PC-3 (cell line): ENCODE data around the gene SH3BP1. TPM values are rescaled to one million over a fixed set of nuclear protein-coding genes. Genes with fewer than 3 reads are reported as not detected.
A peak's percentile ranks its signal among the peaks of the same experiment; 100 is the strongest.

Experiments used
- ATAC-seq: fragments of 200-7000 bp; cut with Tn5 transposase; 2 replicates; pipeline ENCODE4 v1.9.1; 2020; ENCODE audit warnings: mild to moderate bottlenecking, moderate library complexity
- BruUV-seq: library from RNA; stranded (reverse); fragments of 400-500 nt; replicated peaks from 2 replicates; lab custom pipeline; 2021; lab: Mats Ljungman, UMichigan
- CTCF ChIA-PET: fragments of 300-600 bp; sonication (Branson Sonifier 250); formaldehyde crosslinking; loops from one replicate; lab custom pipeline; 2022; ENCODE audit warnings: antibody characterized with exemption; lab: Charles Lee
- POLR2A ChIA-PET: fragments of 300-600 bp; sonication (Branson Sonifier 250); formaldehyde crosslinking; loops from one replicate; lab custom pipeline; 2022; ENCODE audit warnings: antibody characterized with exemption; ENCODE audit not compliant: unreplicated experiment; lab: Charles Lee
- DNase-seq: peaks from one replicate; pipeline ENCODE4 v3.0.0-alpha.2; 2015
- H2AFZ ChIP-seq: fragments of 300-600 bp; sonication (generic); 2 replicates; pipeline ENCODE4 v1.6.0; 2016; ENCODE audit warnings: antibody characterized with exemption, low read length
- H3F3A ChIP-seq: fragments of 300-600 bp; sonication (generic); one replicate; pipeline ENCODE4 v1.6.0; 2017; ENCODE audit warnings: antibody characterized with exemption, low read length, control low read depth, mild to moderate bottlenecking; ENCODE audit not compliant: unreplicated experiment
- H3K27ac ChIP-seq: fragments of 300-600 bp; sonication (generic); 2 replicates; pipeline ENCODE4 v1.5.1; 2016; ENCODE audit warnings: mild to moderate bottlenecking, low read length
- H3K27me3 ChIP-seq: fragments of 300-600 bp; sonication (generic); 2 replicates; pipeline ENCODE4 v1.6.1; 2016; ENCODE audit warnings: low read length, mixed read lengths
- H3K36me3 ChIP-seq: fragments of 300-600 bp; sonication (generic); 2 replicates; pipeline ENCODE4 v1.6.1; 2016; ENCODE audit warnings: low read depth, mixed run types, low read length, mixed read lengths
- H3K4me1 ChIP-seq: fragments of 300-600 bp; sonication (generic); 2 replicates; pipeline ENCODE4 v1.5.1; 2016; ENCODE audit warnings: low read length; ENCODE audit not compliant: insufficient read depth
- H3K4me2 ChIP-seq: fragments of 300-600 bp; sonication (generic); 2 replicates; pipeline ENCODE4 v1.6.0; 2016; ENCODE audit warnings: low read length
- H3K4me3 ChIP-seq: fragments of 300-600 bp; sonication (generic); 2 replicates; pipeline ENCODE4 v1.5.1; 2016; ENCODE audit warnings: mild to moderate bottlenecking, low read length, mixed read lengths
- H3K79me2 ChIP-seq: fragments of 300-600 bp; sonication (generic); 2 replicates; pipeline ENCODE4 v1.6.1; 2017; ENCODE audit warnings: low read length, mixed read lengths
- H3K9ac ChIP-seq: fragments of 300-600 bp; sonication (generic); 2 replicates; pipeline ENCODE4 v1.6.0; 2016; ENCODE audit warnings: mild to moderate bottlenecking, low read length
- H3K9me2 ChIP-seq: fragments of 300-600 bp; sonication (generic); replicated peaks from 2 replicates; pipeline ENCODE4 v1.6.1; 2016; ENCODE audit warnings: mixed run types, low read length, mixed read lengths
- H3K9me3 ChIP-seq: fragments of 300-600 bp; sonication (generic); 2 replicates; pipeline ENCODE4 v1.6.1; 2016; ENCODE audit warnings: low read length, mixed read lengths
- H4K20me1 ChIP-seq: fragments of 300-600 bp; sonication (generic); 2 replicates; pipeline ENCODE4 v1.6.1; 2016; ENCODE audit warnings: low read length, mixed read lengths
- EZH2 ChIP-seq: fragments of 300-600 bp; sonication (generic); IDR thresholded peaks from one replicate; pipeline ENCODE4 v1.6.1; 2017; ENCODE audit warnings: antibody characterized with exemption, mild to moderate bottlenecking, low read length; ENCODE audit not compliant: unreplicated experiment
- EZH2phosphoT487 ChIP-seq: fragments of 300-600 bp; sonication (generic); IDR thresholded peaks from 2 replicates; pipeline ENCODE4 v1.6.1; 2018; ENCODE audit warnings: mild to moderate bottlenecking, antibody characterized with exemption, low read length, borderline replicate concordance
- intact Hi-C: fragments of 100-400 bp; cut with micrococcal nuclease; formaldehyde crosslinking; loops from 2 replicates; pipeline ENCODE4 v1.9.0; 2023
- total RNA-seq: library from RNA; depleted of rRNA; stranded (reverse); fragments of >200 nt; gene quantifications from 2 replicates; pipeline ENCODE4 v1.2.3, GENCODE V29; 2014
- TF ChIP-seq, protein P1 (sequence below): fragments of 300-600 bp; sonication (generic); conservative IDR thresholded peaks from 2 replicates; pipeline ENCODE4 v1.5.1; 2017; ENCODE audit warnings: antibody characterized with exemption, low read depth, mild to moderate bottlenecking, low read length

SH3BP1 gene
- total RNA-seq, 1 experiment from 2014 or later: 18.0 TPM

DNA sequence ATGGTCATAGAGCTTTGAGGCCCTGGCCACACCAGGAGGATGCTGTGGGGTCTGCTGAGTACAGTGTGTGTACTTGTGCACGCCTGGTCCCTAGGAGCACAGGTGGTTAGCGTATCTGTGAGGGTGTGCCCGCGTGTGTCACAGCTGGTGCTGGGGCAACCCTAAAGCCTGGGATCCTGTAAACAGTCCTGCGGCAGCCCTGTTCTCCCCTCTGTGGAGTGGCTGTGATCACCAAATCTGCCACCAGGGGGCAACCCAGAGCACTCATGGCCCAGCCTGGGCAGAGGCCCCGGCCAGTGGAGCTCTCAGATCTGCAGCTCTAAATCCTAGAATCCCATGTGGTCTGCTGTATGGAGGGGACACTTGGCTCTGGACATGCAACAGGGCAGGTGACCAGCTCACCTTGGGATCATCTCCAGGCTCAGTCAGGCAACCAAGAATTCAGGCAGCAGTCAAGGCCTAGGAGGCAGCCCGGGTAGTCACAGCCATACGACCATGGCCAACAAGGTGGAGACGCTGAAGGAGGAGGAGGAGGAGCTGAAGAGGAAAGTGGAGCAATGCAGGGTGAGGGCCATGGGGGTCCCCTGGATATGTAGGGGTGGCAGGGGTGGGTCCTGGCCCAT, 3.9 kb downstream of the SH3BP1 start:
- no peak overlapping the region for H2AFZ ChIP-seq
- H3K9me2 ChIP-seq: no peaks in the 10 kb centered on the region
- DNase-seq (peak; percentile 80), ATAC-seq (peak; percentile 85)
- H3K4me2 ChIP-seq: no peak overlapping the region
- no peaks in the 10 kb centered on the region for H3F3A ChIP-seq
- no peaks in the 10 kb centered on the region for H3K36me3 ChIP-seq
- H3K79me2 ChIP-seq: 0 out of 2 replicates have a peak, but pooled peaks cover 6% of the 10 kb centered on the region
- ChIA-PET POLR2A (interaction anchor here (0.6 kb wide), 2 partner anchors 16 to 103 kb away, joined by 4 to 9 read pairs; no protein-coding TSS in a partner anchor), CTCF (interaction anchor here (0.5 to 1.9 kb wide), 10 partner anchors 15 to 139 kb away, joined by 3 to 15 read pairs (median 3); partner anchors contain the start of genes GGA1 and PDXP)
- no peak overlapping the region for H3K9ac ChIP-seq
- BruUV-seq: no TSS peak
- no peaks in the 10 kb centered on the region for H4K20me1 ChIP-seq
- H3K9me3 ChIP-seq: no peaks in the 10 kb centered on the region
- H3K4me3 ChIP-seq: no peak overlapping the region
- intact Hi-C loops: loop anchor here (2.0 kb wide), 1 partner anchor 37 kb away; no protein-coding TSS in a partner anchor
- TF ChIP-seq EZH2: no peak
- TF ChIP-seq, protein P1, sequence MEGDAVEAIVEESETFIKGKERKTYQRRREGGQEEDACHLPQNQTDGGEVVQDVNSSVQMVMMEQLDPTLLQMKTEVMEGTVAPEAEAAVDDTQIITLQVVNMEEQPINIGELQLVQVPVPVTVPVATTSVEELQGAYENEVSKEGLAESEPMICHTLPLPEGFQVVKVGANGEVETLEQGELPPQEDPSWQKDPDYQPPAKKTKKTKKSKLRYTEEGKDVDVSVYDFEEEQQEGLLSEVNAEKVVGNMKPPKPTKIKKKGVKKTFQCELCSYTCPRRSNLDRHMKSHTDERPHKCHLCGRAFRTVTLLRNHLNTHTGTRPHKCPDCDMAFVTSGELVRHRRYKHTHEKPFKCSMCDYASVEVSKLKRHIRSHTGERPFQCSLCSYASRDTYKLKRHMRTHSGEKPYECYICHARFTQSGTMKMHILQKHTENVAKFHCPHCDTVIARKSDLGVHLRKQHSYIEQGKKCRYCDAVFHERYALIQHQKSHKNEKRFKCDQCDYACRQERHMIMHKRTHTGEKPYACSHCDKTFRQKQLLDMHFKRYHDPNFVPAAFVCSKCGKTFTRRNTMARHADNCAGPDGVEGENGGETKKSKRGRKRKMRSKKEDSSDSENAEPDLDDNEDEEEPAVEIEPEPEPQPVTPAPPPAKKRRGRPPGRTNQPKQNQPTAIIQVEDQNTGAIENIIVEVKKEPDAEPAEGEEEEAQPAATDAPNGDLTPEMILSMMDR: peak; percentile 82
- H3K4me1 ChIP-seq: peaks cover 9% of the 10 kb centered on the region; the same call in 1 of the 2 replicates
- no peak overlapping the region for H3K27ac ChIP-seq
- no peaks in the 10 kb centered on the region for H3K27me3 ChIP-seq

DNA sequence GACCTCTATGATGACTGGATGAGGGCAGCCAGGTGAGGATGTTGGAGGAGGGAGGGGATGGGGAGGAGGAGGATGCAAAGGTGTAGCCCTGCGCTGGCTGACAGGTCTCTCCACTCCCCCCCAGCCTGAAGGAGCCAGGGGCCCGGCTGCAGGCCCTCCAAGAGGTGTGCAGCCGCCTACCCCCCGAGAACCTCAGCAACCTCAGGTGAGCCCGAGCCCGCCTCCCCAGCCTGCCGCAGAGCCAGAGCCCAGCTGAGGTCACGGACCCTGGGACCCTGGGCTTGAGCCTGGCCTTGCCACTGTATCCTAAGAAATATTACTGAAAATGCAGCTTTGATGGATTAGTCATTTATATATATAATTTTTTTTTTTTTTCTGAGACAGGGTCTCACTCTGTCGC, 7.8 kb downstream of the SH3BP1 start:
- no peak for ATAC-seq
- no peak overlapping the region for H3K9ac ChIP-seq
- TF ChIP-seq, protein P1: no peak
- TF ChIP-seq EZH2phosphoT487 (no peak), EZH2 (no peak)
- no peaks in the 10 kb centered on the region for H3K27me3 ChIP-seq
- no peak for DNase-seq
- H3K4me2 ChIP-seq: no peak overlapping the region
- CTCF ChIA-PET: no interaction called here
- no peaks in the 10 kb centered on the region for H3K79me2 ChIP-seq
- H3K27ac ChIP-seq: no peak overlapping the region
- H3K9me3 ChIP-seq: no peaks in the 10 kb centered on the region
- no TSS peak for BruUV-seq
- no peak overlapping the region for H2AFZ ChIP-seq
- H3K9me2 ChIP-seq: no peaks in the 10 kb centered on the region
- POLR2A ChIA-PET: no interaction called here
- H3K4me1 ChIP-seq: no peaks in the 10 kb centered on the region
- no peaks in the 10 kb centered on the region for H3F3A ChIP-seq
- intact Hi-C loops: no loop called here
- H3K4me3 ChIP-seq: no peak overlapping the region
- peaks cover 3% of the 10 kb centered on the region; the same call in 1 of the 2 replicates for H3K36me3 ChIP-seq
- no peaks in the 10 kb centered on the region for H4K20me1 ChIP-seq

DNA sequence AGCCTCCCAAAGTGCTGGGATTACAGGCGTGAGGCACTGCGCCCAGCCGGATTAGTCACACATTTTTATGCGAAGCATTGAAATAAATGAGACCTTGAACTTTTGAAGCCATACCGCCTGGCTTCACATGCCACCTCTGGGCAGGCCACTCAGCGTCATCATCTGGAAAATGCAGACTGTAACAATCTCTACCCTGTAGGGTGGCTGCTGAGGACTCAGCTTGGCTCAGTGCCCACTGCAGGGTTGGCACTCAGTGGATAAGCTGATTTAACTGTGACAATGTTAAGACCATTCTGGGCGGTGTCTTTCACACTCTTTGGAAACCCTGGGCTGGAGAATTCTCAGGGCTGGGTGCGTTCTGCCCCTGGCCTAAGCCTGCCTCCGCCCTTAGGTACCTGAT, 8.5 kb downstream of the SH3BP1 start:
- TF ChIP-seq EZH2 (no peak), EZH2phosphoT487 (no peak)
- TF ChIP-seq, protein P1: no peak
- no peak overlapping the region for H3K9ac ChIP-seq
- DNase-seq (no peak), ATAC-seq (no peak)
- H3K4me1 ChIP-seq: no peaks in the 10 kb centered on the region
- no peak overlapping the region for H3K4me2 ChIP-seq
- ChIA-PET POLR2A (no interaction called here), CTCF (no interaction called here)
- no peaks in the 10 kb centered on the region for H3K27me3 ChIP-seq
- no peaks in the 10 kb centered on the region for H3F3A ChIP-seq
- no peak overlapping the region for H2AFZ ChIP-seq
- no peaks in the 10 kb centered on the region for H3K9me2 ChIP-seq
- peaks cover 3% of the 10 kb centered on the region; the same call in 1 of the 2 replicates for H3K36me3 ChIP-seq
- H4K20me1 ChIP-seq: no peaks in the 10 kb centered on the region
- H3K79me2 ChIP-seq: no peaks in the 10 kb centered on the region
- H3K9me3 ChIP-seq: no peaks in the 10 kb centered on the region
- H3K4me3 ChIP-seq: no peak overlapping the region
- BruUV-seq: no TSS peak
- intact Hi-C loops: no loop called here
- no peak overlapping the region for H3K27ac ChIP-seq
